ENCODE data around the gene KCTD13. TPM values are rescaled to one million over a fixed set of nuclear protein-coding genes. Genes with fewer than 3 reads are reported as not detected.
A peak's percentile ranks its signal among the peaks of the same experiment; 100 is the strongest.
"Not testable (repeated sequence)": the region's sequence is repeated elsewhere in the genome, so short reads cannot be mapped to it uniquely, and the experiment has no call there.

Gene KCTD13
- total and polyA plus RNA-seq, 9 donors: 4.3 to 18.8 (median 12.2) TPM

DNA sequence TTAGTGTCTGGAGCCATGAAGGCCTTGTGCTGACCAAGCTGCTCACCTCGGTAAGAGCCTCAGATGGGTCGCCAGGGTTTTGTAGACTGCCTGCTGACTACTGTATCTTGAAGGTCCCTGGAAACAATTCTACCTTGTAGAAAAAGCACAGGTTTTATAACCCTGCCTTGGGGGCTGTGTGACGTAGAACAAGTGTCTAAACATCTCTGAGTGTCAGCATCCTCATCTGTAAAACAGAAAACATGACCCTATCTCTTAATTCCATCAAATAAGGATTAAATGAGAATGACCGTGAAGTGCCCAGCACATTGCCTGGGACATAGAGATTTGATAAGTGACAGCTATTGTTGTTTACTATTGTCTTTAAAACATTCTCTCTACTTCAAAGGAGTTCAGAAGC, 42.2 kb upstream of the KCTD13 start:
- H3K4me3 ChIP-seq (ENCODE audit: low read length): no peak overlapping the region
- no peaks in the 10 kb centered on the region for H3K27me3 ChIP-seq (ENCODE audit: control insufficient read depth, insufficient read depth, low read length)
- WGBS (ENCODE audit: insufficient coverage): 82% methylated on average over 2 of the region's 4 CpGs
- no peak overlapping the region for H3K27ac ChIP-seq (ENCODE audit: low read length)
- DNase-seq: no peak
- peaks cover 3% of the 10 kb centered on the region for H3K4me1 ChIP-seq (ENCODE audit: control insufficient read depth, insufficient read depth, low read length)
- peaks cover 4% of the 10 kb centered on the region for H3K9me3 ChIP-seq (replicated peaks; ENCODE audit: control insufficient read depth, low read depth, low read length)
- H3K36me3 ChIP-seq (ENCODE audit: control insufficient read depth, insufficient read depth, low read length): peaks cover 29% of the 10 kb centered on the region

DNA sequence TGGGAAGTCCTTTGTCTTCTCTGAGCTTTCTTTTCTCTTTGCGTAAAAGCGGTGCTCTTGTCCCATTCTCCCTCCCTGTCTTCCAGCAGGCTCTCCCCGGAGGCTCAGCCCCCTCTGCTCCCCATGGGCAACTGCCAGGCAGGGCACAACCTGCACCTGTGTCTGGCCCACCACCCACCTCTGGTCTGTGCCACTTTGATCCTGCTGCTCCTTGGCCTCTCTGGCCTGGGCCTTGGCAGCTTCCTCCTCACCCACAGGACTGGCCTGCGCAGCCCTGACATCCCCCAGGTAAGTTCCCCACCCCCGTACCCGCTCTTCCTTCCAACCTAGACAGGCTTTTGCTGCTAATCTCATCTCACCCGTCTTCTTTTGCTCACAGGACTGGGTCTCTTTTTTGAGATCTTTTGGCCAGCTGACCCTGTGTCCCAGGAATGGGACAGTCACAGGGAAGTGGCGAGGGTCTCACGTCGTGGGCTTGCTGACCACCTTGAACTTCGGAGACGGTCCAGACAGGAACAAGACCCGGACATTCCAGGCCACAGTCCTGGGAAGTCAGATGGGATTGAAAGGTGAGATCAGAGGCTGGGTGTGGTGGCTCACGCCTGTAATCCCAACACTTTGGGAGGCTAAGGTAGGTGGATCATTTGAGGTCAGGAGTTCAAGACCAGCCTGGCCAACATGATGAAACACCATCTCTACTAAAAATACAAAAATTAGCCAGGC, 37.2 kb upstream of the KCTD13 start:
- DNase-seq: no peak
- WGBS (ENCODE audit: insufficient coverage): 87% methylated on average over 12 of the region's 14 CpGs

DNA sequence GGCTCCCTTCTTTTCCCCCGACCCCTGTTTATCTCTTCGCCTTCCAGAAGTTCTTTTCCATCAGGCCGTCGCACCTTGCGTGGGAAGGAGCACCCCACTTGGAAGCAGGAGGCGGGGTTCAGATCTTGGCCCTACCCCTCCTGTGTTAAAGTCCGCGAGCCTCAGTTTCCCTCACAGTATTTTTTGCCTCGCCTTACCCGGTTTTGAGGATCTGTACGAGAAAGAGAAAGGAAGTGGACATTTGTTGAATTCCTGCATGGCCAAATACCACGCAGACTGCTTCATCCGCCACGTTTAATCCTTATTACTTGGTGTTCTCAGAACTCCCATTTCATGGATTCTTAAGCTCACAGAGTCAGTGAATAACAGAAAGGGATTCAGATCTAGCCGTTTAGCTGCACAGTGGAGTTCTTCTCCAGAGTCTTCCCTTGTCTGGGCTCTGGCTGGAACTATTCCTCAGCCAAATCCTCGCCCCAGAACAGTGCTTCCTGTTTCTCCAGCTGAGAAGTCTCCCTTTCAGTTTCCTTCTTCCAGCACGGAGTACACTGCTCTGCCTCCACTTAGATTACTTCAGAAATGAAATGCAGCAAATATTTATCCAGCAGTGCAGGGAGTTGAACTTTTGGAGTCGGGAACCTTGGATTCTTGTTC, 36.4 kb upstream of the KCTD13 start:
- peaks cover 11% of the 10 kb centered on the region for H3K4me1 ChIP-seq (ENCODE audit: control insufficient read depth, insufficient read depth, low read length)
- peak; percentile 80 for DNase-seq
- no peaks in the 10 kb centered on the region for H3K27me3 ChIP-seq (ENCODE audit: control insufficient read depth, insufficient read depth, low read length)
- 0% methylated on average over 10 of the region's 18 CpGs for WGBS (ENCODE audit: insufficient coverage)
- H3K4me3 ChIP-seq (ENCODE audit: low read length): peak overlapping the region; percentile 64
- H3K9me3 ChIP-seq (replicated peaks; ENCODE audit: control insufficient read depth, low read depth, low read length): no peaks in the 10 kb centered on the region
- peaks cover 6% of the 10 kb centered on the region for H3K36me3 ChIP-seq (ENCODE audit: control insufficient read depth, insufficient read depth, low read length)
- H3K27ac ChIP-seq (ENCODE audit: low read length): peak overlapping the region; percentile 82

More for the DNA sequence above, 37.2 kb upstream of the KCTD13 start:
- H3K27ac ChIP-seq (ENCODE audit: low read length): peak overlapping the region; percentile 82
- H3K9me3 ChIP-seq (replicated peaks; ENCODE audit: control insufficient read depth, low read depth, low read length): no peaks in the 10 kb centered on the region
- H3K4me3 ChIP-seq (ENCODE audit: low read length): peak overlapping the region; percentile 64
- H3K27me3 ChIP-seq (ENCODE audit: control insufficient read depth, insufficient read depth, low read length): no peaks in the 10 kb centered on the region
- peaks cover 11% of the 10 kb centered on the region for H3K36me3 ChIP-seq (ENCODE audit: control insufficient read depth, insufficient read depth, low read length)
- H3K4me1 ChIP-seq (ENCODE audit: control insufficient read depth, insufficient read depth, low read length): peaks cover 11% of the 10 kb centered on the region

DNA sequence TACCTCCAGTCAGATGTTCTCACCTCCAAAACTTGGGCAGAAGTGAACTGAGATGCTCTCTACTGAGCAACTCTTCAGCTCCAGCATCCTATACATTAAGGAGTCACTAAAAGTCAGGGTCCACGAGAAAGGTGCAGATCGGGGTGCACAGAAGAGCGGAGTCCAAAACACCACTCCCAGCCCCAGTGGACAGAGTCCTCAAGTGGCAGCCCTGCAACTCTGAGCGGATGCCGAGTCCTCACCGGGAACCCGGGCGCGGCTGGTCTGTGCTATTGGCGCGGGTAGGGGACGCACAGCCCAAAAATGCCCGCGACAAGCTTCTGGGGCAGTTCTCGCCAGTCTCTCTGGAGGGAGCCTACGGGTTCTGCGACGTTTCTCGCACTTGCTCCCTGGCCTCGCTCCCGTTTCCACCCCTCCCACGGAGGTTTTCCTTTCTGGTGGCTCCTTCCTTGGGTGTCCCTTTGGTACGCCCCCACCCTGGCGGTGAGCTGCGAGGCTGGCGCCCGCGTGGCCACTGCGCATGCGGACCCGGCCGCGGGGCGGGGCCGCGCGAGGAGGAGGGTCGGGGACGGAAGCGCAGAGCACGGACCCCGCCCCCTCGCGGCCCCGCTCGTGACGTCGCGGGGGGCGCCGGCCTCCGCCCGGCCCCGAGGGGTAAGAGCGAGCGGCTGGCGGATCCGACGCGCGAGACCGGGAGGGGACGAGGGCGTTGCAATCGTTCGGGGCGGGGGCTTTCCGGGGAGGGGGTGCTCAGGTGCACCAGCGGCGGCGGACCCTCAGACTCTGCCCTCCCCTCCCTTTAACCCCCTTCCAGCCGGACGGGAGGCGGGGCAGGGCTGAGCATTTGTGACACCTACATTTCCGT, 35.7 kb upstream of the KCTD13 start, which contains the start of gene TMEM219:
Gene TMEM219, plus strand, starts transcription at position 601 of the 865 bp plus-strand sequence. CDS start 1,065 bp downstream, outside the sequence.
- Histone ChIP-seq H3K27me3 (ENCODE audit: control insufficient read depth, insufficient read depth, low read length) (no peaks in the 10 kb centered on the region), H3K27ac (ENCODE audit: low read length) (peak within 1 kb of the TSS; percentile 82), H3K4me3 (ENCODE audit: low read length) (peak within 1 kb of the TSS; percentile 66), H3K36me3 (ENCODE audit: control insufficient read depth, insufficient read depth, low read length) (peaks cover 3% of the 10 kb centered on the region), H3K4me1 (ENCODE audit: control insufficient read depth, insufficient read depth, low read length) (peaks cover 11% of the 10 kb centered on the region), H3K9me3 (replicated peaks; ENCODE audit: control insufficient read depth, low read depth, low read length) (no peaks in the 10 kb centered on the region)
- DNase-seq: peak; percentile 96
- WGBS (ENCODE audit: insufficient coverage): 1% methylated on average over 56 of the region's 75 CpGs

DNA sequence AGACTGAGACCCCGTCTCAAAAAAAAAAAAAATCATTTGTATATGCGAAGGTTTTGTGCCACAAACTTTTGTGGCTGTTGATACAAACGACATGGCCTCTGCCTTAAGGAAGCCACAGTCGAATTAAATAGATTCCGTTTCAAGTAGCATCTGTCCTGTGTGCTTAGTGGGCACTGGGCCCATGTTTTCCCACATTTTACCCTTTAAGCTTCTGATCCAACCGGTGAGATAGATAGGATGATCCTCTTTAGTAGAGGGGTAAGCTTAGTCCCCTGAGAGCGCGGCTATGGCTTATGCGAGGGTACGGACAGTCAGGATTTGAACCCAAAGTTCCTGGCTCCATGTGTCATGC, 35.1 kb upstream of the KCTD13 start:
- H3K27me3 ChIP-seq (ENCODE audit: control insufficient read depth, insufficient read depth, low read length): peaks cover under 1% of the 10 kb centered on the region
- WGBS (ENCODE audit: insufficient coverage): 63% methylated on average over 4 of the region's 10 CpGs
- peak overlapping the region; percentile 66 for H3K4me3 ChIP-seq (ENCODE audit: low read length)
- H3K36me3 ChIP-seq (ENCODE audit: control insufficient read depth, insufficient read depth, low read length): peaks cover 3% of the 10 kb centered on the region
- peak; percentile 22 for DNase-seq
- H3K9me3 ChIP-seq (replicated peaks; ENCODE audit: control insufficient read depth, low read depth, low read length): no peaks in the 10 kb centered on the region
- H3K4me1 ChIP-seq (ENCODE audit: control insufficient read depth, insufficient read depth, low read length): peaks cover 11% of the 10 kb centered on the region
- H3K27ac ChIP-seq (ENCODE audit: low read length): no peak overlapping the region

DNA sequence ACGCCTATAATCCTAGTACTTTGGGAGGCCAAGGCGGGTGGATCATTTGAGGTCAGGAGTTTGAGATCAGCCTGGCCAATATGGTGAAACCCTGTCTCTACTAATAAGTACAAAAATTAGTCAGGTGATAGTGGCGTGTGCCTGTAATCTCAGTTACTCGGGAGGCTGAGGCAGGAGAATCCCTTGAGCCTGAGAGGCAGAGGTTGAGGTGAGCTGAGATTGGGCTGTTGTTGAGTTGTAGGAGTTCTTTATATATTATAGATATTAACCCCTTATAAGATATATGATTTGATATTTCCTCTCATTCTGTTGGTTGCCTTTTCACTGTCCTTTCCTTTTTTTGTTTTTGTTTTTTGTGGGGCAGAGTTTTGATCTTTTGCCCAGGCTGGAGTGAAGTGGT, 33.8 kb upstream of the KCTD13 start:
- peaks cover 11% of the 10 kb centered on the region for H3K4me1 ChIP-seq (ENCODE audit: control insufficient read depth, insufficient read depth, low read length)
- not testable (repeated sequence) for H3K36me3 ChIP-seq (ENCODE audit: control insufficient read depth, insufficient read depth, low read length); H3K27ac ChIP-seq (ENCODE audit: low read length); DNase-seq; H3K9me3 ChIP-seq (replicated peaks; ENCODE audit: control insufficient read depth, low read depth, low read length); H3K27me3 ChIP-seq (ENCODE audit: control insufficient read depth, insufficient read depth, low read length); H3K4me3 ChIP-seq (ENCODE audit: low read length)
- WGBS (ENCODE audit: insufficient coverage): no CpG with 5 or more reads among the region's 4 CpGs

DNA sequence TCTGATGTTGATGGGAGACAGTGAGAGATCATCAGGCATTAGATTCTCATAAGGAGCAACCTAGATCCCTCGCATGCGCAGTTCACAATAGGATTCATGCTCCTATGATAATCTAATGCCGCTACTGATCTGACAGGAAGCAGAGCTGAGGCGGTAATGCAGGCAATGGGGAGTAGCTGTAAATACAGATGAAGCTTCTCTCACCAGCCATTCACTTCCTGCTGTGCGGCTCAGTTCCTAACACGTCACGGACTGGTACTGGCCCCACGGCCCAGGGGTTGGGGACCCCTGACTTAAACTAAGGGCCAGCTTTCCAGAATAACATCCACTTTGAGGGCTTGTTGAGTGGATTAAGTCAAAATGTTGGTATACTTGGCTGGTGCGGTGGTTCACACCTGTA, 33.3 kb upstream of the KCTD13 start:
- WGBS (ENCODE audit: insufficient coverage): 83% methylated on average over 3 of the region's 9 CpGs

DNA sequence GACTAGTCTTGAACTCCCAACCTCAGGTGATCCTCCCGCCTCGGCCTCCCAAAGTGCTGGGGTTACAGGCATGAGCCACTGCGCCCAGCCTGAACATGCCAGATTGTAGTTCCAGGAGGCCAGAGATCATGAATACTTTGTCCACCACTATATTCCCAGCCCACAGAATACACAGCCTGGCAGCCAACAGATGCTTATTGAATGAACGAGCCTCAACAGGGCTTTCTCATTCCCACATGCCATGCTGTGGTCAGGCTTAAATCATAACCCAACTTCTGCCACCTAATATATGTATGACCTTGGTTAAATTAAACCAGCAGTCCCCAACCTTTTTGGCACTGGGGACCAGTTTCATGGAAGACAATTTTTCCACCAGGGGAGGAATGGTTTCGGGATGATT, 32.7 kb upstream of the KCTD13 start:
- H3K4me1 ChIP-seq (ENCODE audit: control insufficient read depth, insufficient read depth, low read length): peaks cover 11% of the 10 kb centered on the region
- no peak overlapping the region for H3K27ac ChIP-seq (ENCODE audit: low read length)
- peaks cover 3% of the 10 kb centered on the region for H3K27me3 ChIP-seq (ENCODE audit: control insufficient read depth, insufficient read depth, low read length)
- 95% methylated on average over 3 of the region's 5 CpGs for WGBS (ENCODE audit: insufficient coverage)
- H3K4me3 ChIP-seq (ENCODE audit: low read length): no peak overlapping the region
- DNase-seq: no peak
- no peaks in the 10 kb centered on the region for H3K36me3 ChIP-seq (ENCODE audit: control insufficient read depth, insufficient read depth, low read length)
- no peaks in the 10 kb centered on the region for H3K9me3 ChIP-seq (replicated peaks; ENCODE audit: control insufficient read depth, low read depth, low read length)

More for the DNA sequence above, 33.3 kb upstream of the KCTD13 start:
- no peak for DNase-seq
- no peak overlapping the region for H3K27ac ChIP-seq (ENCODE audit: low read length)
- peaks cover 3% of the 10 kb centered on the region for H3K27me3 ChIP-seq (ENCODE audit: control insufficient read depth, insufficient read depth, low read length)
- no peaks in the 10 kb centered on the region for H3K36me3 ChIP-seq (ENCODE audit: control insufficient read depth, insufficient read depth, low read length)
- no peaks in the 10 kb centered on the region for H3K9me3 ChIP-seq (replicated peaks; ENCODE audit: control insufficient read depth, low read depth, low read length)
- peaks cover 11% of the 10 kb centered on the region for H3K4me1 ChIP-seq (ENCODE audit: control insufficient read depth, insufficient read depth, low read length)
- H3K4me3 ChIP-seq (ENCODE audit: low read length): no peak overlapping the region

DNA sequence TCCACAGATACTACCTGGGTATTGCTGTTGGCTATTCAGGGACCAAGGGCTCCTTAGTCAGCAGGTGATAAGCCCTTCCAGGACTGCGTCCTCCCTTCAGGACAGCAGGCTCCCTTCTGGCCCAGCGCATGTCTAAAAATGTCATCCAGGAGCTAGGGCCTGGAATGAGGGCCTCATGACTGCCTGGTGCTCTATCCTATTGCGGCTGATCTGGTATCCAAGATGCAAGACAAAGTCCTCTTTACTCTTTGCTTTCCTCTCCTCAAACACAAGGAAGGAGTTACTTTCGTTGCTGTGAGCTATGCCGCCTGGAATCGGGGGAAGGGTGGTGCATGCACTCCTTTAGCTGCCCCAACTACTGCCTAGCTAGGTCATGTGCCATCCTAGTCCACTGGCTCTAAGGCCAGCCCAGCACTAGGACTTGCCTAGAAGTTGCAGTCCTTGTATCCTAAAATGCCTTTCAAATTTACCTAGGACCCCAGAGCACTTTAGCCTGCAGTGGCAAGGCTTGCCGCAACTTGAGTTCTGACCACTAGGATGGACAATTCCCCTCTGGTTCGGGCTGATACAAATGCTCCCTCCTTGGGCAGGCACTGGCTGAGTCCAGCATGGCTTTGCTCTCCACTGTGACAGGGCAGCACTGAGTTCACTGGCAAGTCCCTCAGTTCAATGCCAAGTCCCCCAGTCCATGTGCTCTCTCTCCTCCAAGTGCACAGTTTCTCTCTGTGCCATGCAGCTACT, 25.8 kb upstream of the KCTD13 start:
- Histone ChIP-seq H3K9me3 (replicated peaks; ENCODE audit: control insufficient read depth, low read depth, low read length) (no peaks in the 10 kb centered on the region), H3K36me3 (ENCODE audit: control insufficient read depth, insufficient read depth, low read length) (no peaks in the 10 kb centered on the region), H3K4me3 (ENCODE audit: low read length) (no peak overlapping the region), H3K27ac (ENCODE audit: low read length) (no peak overlapping the region), H3K4me1 (ENCODE audit: control insufficient read depth, insufficient read depth, low read length) (no peaks in the 10 kb centered on the region), H3K27me3 (ENCODE audit: control insufficient read depth, insufficient read depth, low read length) (peaks cover 3% of the 10 kb centered on the region)
- no peak for DNase-seq
- 84% methylated on average over 7 of the region's 8 CpGs for WGBS (ENCODE audit: insufficient coverage)
